SJSA1 (cell line): ENCODE results near the gene CLDN5. TPM values are rescaled to one million over a fixed set of nuclear protein-coding genes. Genes with fewer than 3 reads are reported as not detected.

Experiments used
- DNase-seq, 2 experiments: peaks; one replicate each; pipeline ENCODE4 v3.0.0-alpha.2; 2015 to 2020; ENCODE audit warnings: low spot score in 2 of 2, low read depth in 1 of 2
- H3K27ac ChIP-seq: fragments of 250-450 bp; sonication (Bioruptor Pico); 2 replicates; pipeline ENCODE4 v1.5.1; 2020; ENCODE audit warnings: mild to moderate bottlenecking, moderate library complexity
- H3K27me3 ChIP-seq: fragments of 250-450 bp; sonication (Bioruptor Pico); replicated peaks from 2 replicates; pipeline ENCODE4 v1.5.1; 2020; ENCODE audit warnings: mild to moderate bottlenecking, moderate library complexity
- H3K36me3 ChIP-seq: fragments of 250-450 bp; sonication (Bioruptor Pico); 2 replicates; pipeline ENCODE4 v1.5.1; 2020; ENCODE audit warnings: mild to moderate bottlenecking
- H3K4me1 ChIP-seq: fragments of 250-450 bp; sonication (Bioruptor Pico); replicated peaks from 2 replicates; pipeline ENCODE4 v1.6.1; 2021; ENCODE audit warnings: mild to moderate bottlenecking
- H3K4me3 ChIP-seq: fragments of 250-450 bp; sonication (Bioruptor Pico); 2 replicates; pipeline ENCODE4 v1.5.1; 2020; ENCODE audit warnings: mild to moderate bottlenecking
- H3K9me3 ChIP-seq: fragments of 250-450 bp; sonication (Bioruptor Pico); replicated peaks from 2 replicates; pipeline ENCODE4 v1.5.1; 2020; ENCODE audit warnings: mild to moderate bottlenecking
- total RNA-seq: library from RNA; depleted of rRNA; stranded (reverse); fragments of >200 nt; shearing (Covaris generic); gene quantifications from 2 replicates; pipeline ENCODE4 v1.2.3, GENCODE V29; 2014

CLDN5 gene
- total RNA-seq, 1 experiment from 2014 or later: not detected

GRCh38 chr22:19483481-19484244 lies 40.5 kb downstream of the CLDN5 start:
- Histone ChIP-seq H3K27me3 (no peaks in the 10 kb centered on the region), H3K4me3 (no peak overlapping the region), H3K36me3 (peaks cover 62% of the 10 kb centered on the region), H3K27ac (no peak overlapping the region), H3K9me3 (no peaks in the 10 kb centered on the region), H3K4me1 (peaks cover 9% of the 10 kb centered on the region)
- no peak for DNase-seq

- no peak overlapping the region for H3K27ac ChIP-seq
- peaks cover 15% of the 10 kb centered on the region for H3K4me1 ChIP-seq
- no peaks in the 10 kb centered on the region for H3K9me3 ChIP-seq
- H3K27me3 ChIP-seq: no peaks in the 10 kb centered on the region
- peaks cover 58% of the 10 kb centered on the region for H3K36me3 ChIP-seq
- H3K4me3 ChIP-seq: no peak overlapping the region
- no peak for DNase-seq
Observed at GRCh38 chr22:19482297-19482696, 41.9 kb downstream of the CLDN5 start.

GRCh38 chr22:19480789-19481188 lies 43.4 kb downstream of the CLDN5 start:
- H3K4me3 ChIP-seq: peak overlapping the region; percentile 64
- H3K27me3 ChIP-seq: no peaks in the 10 kb centered on the region
- peaks cover 62% of the 10 kb centered on the region for H3K36me3 ChIP-seq
- peaks cover 17% of the 10 kb centered on the region for H3K4me1 ChIP-seq
- no peak overlapping the region for H3K27ac ChIP-seq
- no peaks in the 10 kb centered on the region for H3K9me3 ChIP-seq
- no peak for DNase-seq

GRCh38 chr22:19480173-19480568 lies 44.0 kb downstream of the CLDN5 start:
- no peaks in the 10 kb centered on the region for H3K9me3 ChIP-seq
- peaks cover 62% of the 10 kb centered on the region for H3K36me3 ChIP-seq
- H3K27ac ChIP-seq: peak overlapping the region; percentile 100
- DNase-seq: peak in 1 of 2 experiments; percentile 9
- peak overlapping the region; percentile 64 for H3K4me3 ChIP-seq
- H3K4me1 ChIP-seq: peaks cover 17% of the 10 kb centered on the region
- no peaks in the 10 kb centered on the region for H3K27me3 ChIP-seq

GRCh38 chr22:19479355-19480172 lies 44.6 kb downstream of the CLDN5 start, which contains the start of gene CDC45:
Gene CDC45, plus strand, starts transcription at chr22:19479920. Its CDS starts 49 bp downstream, at chr22:19479969.
- Histone ChIP-seq H3K36me3 (peaks cover 62% of the 10 kb centered on the region), H3K27me3 (no peaks in the 10 kb centered on the region), H3K4me3 (peak within 1 kb of the TSS; percentile 64), H3K4me1 (peaks cover 17% of the 10 kb centered on the region), H3K27ac (peak within 1 kb of the TSS; percentile 100), H3K9me3 (no peaks in the 10 kb centered on the region)
- peak; percentile 97 to 99 for DNase-seq

- H3K27me3 ChIP-seq: no peaks in the 10 kb centered on the region
- H3K9me3 ChIP-seq: no peaks in the 10 kb centered on the region
- H3K4me3 ChIP-seq: peak within 1 kb of the TSS; percentile 64
- peaks cover 62% of the 10 kb centered on the region for H3K36me3 ChIP-seq
- peak within 1 kb of the TSS; percentile 100 for H3K27ac ChIP-seq
- peak in 1 of 2 experiments; percentile 84 for DNase-seq
- H3K4me1 ChIP-seq: peaks cover 17% of the 10 kb centered on the region
Observed at GRCh38 chr22:19478901-19479354, 45.3 kb downstream of the CLDN5 start, which contains the start of gene UFD1. Gene UFD1, minus strand, starts transcription at chr22:19479193. Its CDS starts 108 bp downstream, at chr22:19479085.

- Histone ChIP-seq H3K9me3 (no peaks in the 10 kb centered on the region), H3K4me3 (peak overlapping the region; percentile 64), H3K27me3 (no peaks in the 10 kb centered on the region), H3K4me1 (peaks cover 17% of the 10 kb centered on the region), H3K36me3 (peaks cover 63% of the 10 kb centered on the region), H3K27ac (peak overlapping the region; percentile 100)
- DNase-seq: peak in 1 of 2 experiments; percentile 45
Observed at GRCh38 chr22:19478045-19478900, 45.9 kb downstream of the CLDN5 start.

GRCh38 chr22:19477321-19478044 lies 46.7 kb downstream of the CLDN5 start:
- H3K27ac ChIP-seq: no peak overlapping the region; the same call in 1 of the 2 replicates
- H3K9me3 ChIP-seq: no peaks in the 10 kb centered on the region
- peaks cover 17% of the 10 kb centered on the region for H3K4me1 ChIP-seq
- peaks cover 63% of the 10 kb centered on the region for H3K36me3 ChIP-seq
- DNase-seq: peak in 1 of 2 experiments; percentile 34
- peak overlapping the region; percentile 64 for H3K4me3 ChIP-seq
- H3K27me3 ChIP-seq: no peaks in the 10 kb centered on the region

- Histone ChIP-seq H3K27ac (no peak overlapping the region), H3K4me1 (peaks cover 17% of the 10 kb centered on the region), H3K9me3 (no peaks in the 10 kb centered on the region), H3K36me3 (peaks cover 68% of the 10 kb centered on the region), H3K4me3 (no peak overlapping the region), H3K27me3 (no peaks in the 10 kb centered on the region)
- no peak for DNase-seq
Observed at GRCh38 chr22:19476023-19476422, 48.2 kb downstream of the CLDN5 start.

- Histone ChIP-seq H3K4me3 (no peak overlapping the region), H3K4me1 (peaks cover 8% of the 10 kb centered on the region), H3K27ac (no peak overlapping the region), H3K27me3 (no peaks in the 10 kb centered on the region), H3K9me3 (no peaks in the 10 kb centered on the region), H3K36me3 (peaks cover 83% of the 10 kb centered on the region)
- DNase-seq: no peak
Observed at GRCh38 chr22:19473578-19473977, 50.6 kb downstream of the CLDN5 start.
